Heart right ventricle (tissue), 16 donors: ENCODE measurements around the gene HDAC10. TPM values are rescaled to one million over a fixed set of nuclear protein-coding genes. Genes with fewer than 3 reads are reported as not detected.
A peak's percentile ranks its signal among the peaks of the same experiment; 100 is the strongest.
"Not testable (repeated sequence)": the region's sequence is repeated elsewhere in the genome, so short reads cannot be mapped to it uniquely, and the experiment has no call there.

Experiments
- ATAC-seq, 8 donors: fragments of 200-7000 bp; cut with Tn5 transposase; one replicate each; pipeline ENCODE4 v1.9.1; 2020; ENCODE audit warnings: mild to moderate bottlenecking in 8 of 8, moderate library complexity in 8 of 8, moderate number of reproducible peaks in 1 of 8
- DNase-seq, 2 donors: peaks; one replicate each; pipeline ENCODE4 v3.0.0-alpha.2; 2020
- H3K27ac ChIP-seq, 10 donors: fragments of 200-600 bp; sonication (generic) in 2 of 10; one replicate each; pipeline versions ENCODE4 v1.5.0 to v1.8.0; 2020 to 2022; ENCODE audit warnings: mild to moderate bottlenecking in 3 of 10
- H3K27me3 ChIP-seq, 7 donors: fragments of 200-600 bp; one replicate each; pipeline ENCODE4 v1.8.0; 2021 to 2022; ENCODE audit warnings: mild to moderate bottlenecking in 2 of 7
- H3K36me3 ChIP-seq, 9 donors: fragments of 200-600 bp; sonication (generic) in 1 of 9; one replicate each; pipeline versions ENCODE4 v1.5.0 to v1.8.0; 2020 to 2022; ENCODE audit warnings: mild to moderate bottlenecking in 2 of 9
- H3K4me1 ChIP-seq, 9 donors: fragments of 200-600 bp; sonication (generic) in 1 of 9; one replicate each; pipeline versions ENCODE4 v1.5.0 to v1.8.0; 2020 to 2022; ENCODE audit warnings: mild to moderate bottlenecking in 4 of 9
- H3K4me3 ChIP-seq, 10 donors: fragments of 200-600 bp; sonication (generic) in 2 of 10; one replicate each; pipeline versions ENCODE4 v1.5.0 to v1.8.0; 2020 to 2022; ENCODE audit warnings: mild to moderate bottlenecking in 7 of 10, moderate library complexity in 2 of 10
- H3K9me3 ChIP-seq, 11 donors: fragments of 200-600 bp in 10 of 11; sonication (generic) in 2 of 11; one replicate each; pipeline versions ENCODE4 v1.5.0 to v1.8.0; 2013 to 2022; ENCODE audit warnings: mild to moderate bottlenecking in 2 of 11, control low read depth in 1 of 11, moderate library complexity in 1 of 11
- WGBS, 2 donors: extraction: QIAGEN DNeasy Blood & Tissue Kit; methylation state at CpG; one replicate each; pipeline ENCODE4 v1.1.7; 2013; ENCODE audit warnings: inconsistent platforms in 1 of 2; 5-methylcytosine and 5-hydroxymethylcytosine counted together
- intact Hi-C, 10 donors: fragments of 100-400 bp; cut with DNase I; formaldehyde crosslinking; loops; one replicate each; pipeline versions ENCODE4 v1.11.1 to v1.14.2; 2022
- polyA plus RNA-seq, 2 donors: library from polyadenylated mRNA; stranded (reverse); fragments of 200-250 nt; gene quantifications; one replicate each; pipeline ENCODE4 v1.2.3, GENCODE V29; 2013
- total RNA-seq, 10 donors: library from RNA; stranded (reverse); fragmentation: NEBNext Ultra II Directional in 3 of 10; extraction: Animal tissue kit (Norgen Biotek cat#: 25700) in 3 of 10; gene quantifications; one replicate each; pipeline versions ENCODE4 v1.2.1 to v1.2.4, GENCODE V29; 2021 to 2023
- TF ChIP-seq, protein P1 (sequence below), 9 donors: fragments of 200-600 bp; sonication (generic) in 2 of 9; IDR thresholded peaks; one replicate each; pipeline versions ENCODE4 v1.5.0 to v1.8.0; 2021 to 2022; ENCODE audit warnings: antibody characterized with exemption in 9 of 9, mild to moderate bottlenecking in 5 of 9, moderate library complexity in 1 of 9
- donor health status: Arrhythmogenic right ventricular cardiomyopathy.
- donor health status: ischemic (EF 13 %, LVEDD 7.1; RV severe dilation, severe dysfunction).
- donor health status: healthy with polysubstance abuse.
- donor health status: DM: no; HTN: yes; CAD: no.
- donor health status: DM: no; HTN: no; CAD: no.
- donor health status: ischemic (EF 25% LVEDD 6.9; RV normal size, moderate dysfunction).
- donor health status: ischemic (EF 25% LVEDD 5.7; RV mildly dilated, moderate dysfunction).
- donor health status: healthy.
- donor health status: DM: yes; HTN: yes; CAD: no.
- donor health status: Ischemic cardiomyopathy.
- donor health status: ischemic (EF 35%, LVEDD 5.7; RV mildly dilated, moderate dysfunction).
- donor health status: nonischemic (EF 11% LVEDD 7.7; RV severe dilation, severe dysfunction).
- donor health status: DM: yes; HTN: yes; CAD: no.
- donor health status: PGD.
- donor health status: ischemic (EF 29% LVEDD 5.4; RV normal size, mild dysfunction).
- donor health status: nonischemic (EF 23%, LVEDD 6.1; RV moderate dilation, normal function).

HDAC10 gene
- total and polyA plus RNA-seq, 12 donors = 7.1 to 20.3 (median 10.3) TPM

DNA sequence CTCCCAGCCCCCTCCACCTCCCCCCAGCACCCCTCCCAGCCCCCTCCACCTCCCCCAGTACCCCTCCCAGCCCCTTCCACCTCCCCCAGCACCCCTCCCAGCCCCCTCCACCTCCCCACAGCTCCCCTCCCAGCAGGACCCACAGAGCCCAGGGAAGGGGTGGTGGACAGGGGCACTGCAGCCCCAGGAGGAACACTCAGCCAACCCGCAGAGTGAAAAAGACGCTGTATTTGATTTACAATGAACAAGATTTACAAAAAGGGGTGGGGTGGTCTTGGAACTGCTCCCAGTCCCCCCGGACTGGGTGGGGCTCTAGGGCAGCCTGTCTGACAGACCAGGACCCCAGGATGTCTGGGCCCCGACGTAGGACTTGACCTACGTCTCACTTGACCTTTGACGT lies 23.7 kb upstream of the HDAC10 start:
- intact Hi-C loops = loop anchor here in 8 of 10 donors (1.0 to 5.0 kb wide), 6 partner anchors 33 to 68 kb away; partner anchors contain the start of genes DENND6B (in 3 of the 8), PPP6R2 (in 3 of the 8) and PLXNB2 (in 1 of the 8)
- H3K27ac ChIP-seq = peak overlapping the region in 1 of 10 donors; percentile 10
- peaks cover 0 to 54% (median 35%) of the 10 kb centered on the region in 9 donors for H3K36me3 ChIP-seq
- ATAC-seq = no peak
- H3K27me3 ChIP-seq = peaks cover 0 to 30% (median 0%) of the 10 kb centered on the region in 7 donors
- H3K4me3 ChIP-seq = no peak overlapping the region
- DNase-seq = no peak
- H3K9me3 ChIP-seq = no peaks in the 10 kb centered on the region
- H3K4me1 ChIP-seq = peaks cover 13 to 36% (median 29%) of the 10 kb centered on the region in 9 donors
- TF ChIP-seq, protein P1, sequence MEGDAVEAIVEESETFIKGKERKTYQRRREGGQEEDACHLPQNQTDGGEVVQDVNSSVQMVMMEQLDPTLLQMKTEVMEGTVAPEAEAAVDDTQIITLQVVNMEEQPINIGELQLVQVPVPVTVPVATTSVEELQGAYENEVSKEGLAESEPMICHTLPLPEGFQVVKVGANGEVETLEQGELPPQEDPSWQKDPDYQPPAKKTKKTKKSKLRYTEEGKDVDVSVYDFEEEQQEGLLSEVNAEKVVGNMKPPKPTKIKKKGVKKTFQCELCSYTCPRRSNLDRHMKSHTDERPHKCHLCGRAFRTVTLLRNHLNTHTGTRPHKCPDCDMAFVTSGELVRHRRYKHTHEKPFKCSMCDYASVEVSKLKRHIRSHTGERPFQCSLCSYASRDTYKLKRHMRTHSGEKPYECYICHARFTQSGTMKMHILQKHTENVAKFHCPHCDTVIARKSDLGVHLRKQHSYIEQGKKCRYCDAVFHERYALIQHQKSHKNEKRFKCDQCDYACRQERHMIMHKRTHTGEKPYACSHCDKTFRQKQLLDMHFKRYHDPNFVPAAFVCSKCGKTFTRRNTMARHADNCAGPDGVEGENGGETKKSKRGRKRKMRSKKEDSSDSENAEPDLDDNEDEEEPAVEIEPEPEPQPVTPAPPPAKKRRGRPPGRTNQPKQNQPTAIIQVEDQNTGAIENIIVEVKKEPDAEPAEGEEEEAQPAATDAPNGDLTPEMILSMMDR (IDR thresholded peaks at IDR 0.05) = no peak
- WGBS, 2 donors = 69 to 71% methylated on average over 7 of the region's 7 CpGs

DNA sequence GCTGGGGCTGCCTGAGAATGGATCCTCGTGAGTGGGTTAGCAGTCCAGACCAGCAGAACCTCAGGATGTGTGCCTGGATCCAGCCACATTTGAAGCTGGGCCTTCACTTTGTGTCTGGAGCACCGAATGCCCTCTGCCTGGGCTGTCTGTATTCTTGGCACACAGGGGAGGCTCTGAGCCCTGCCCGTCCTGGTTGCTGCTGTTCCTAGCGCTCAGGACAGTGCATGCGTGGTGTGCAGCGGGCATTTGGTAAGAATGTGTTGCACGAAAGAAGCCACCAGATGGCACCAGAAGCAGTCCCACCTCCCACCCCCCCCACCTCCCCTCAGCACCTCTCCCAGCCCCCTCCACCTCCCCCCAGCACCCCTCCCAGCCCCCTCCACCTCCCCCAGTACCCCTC lies 23.2 kb upstream of the HDAC10 start:
- peaks cover 0 to 49% (median 31%) of the 10 kb centered on the region in 9 donors for H3K36me3 ChIP-seq
- peak overlapping the region in 2 of 10 donors; percentile 31 to 51 for H3K27ac ChIP-seq
- intact Hi-C loops = loop anchor here in 5 of 10 donors (1.0 to 5.0 kb wide), 4 partner anchors 33 to 68 kb away; partner anchors contain the start of genes PPP6R2 (in 3 of the 5), DENND6B (in 1 of the 5) and PLXNB2 (in 1 of the 5)
- ATAC-seq (peak in 4 of 8 donors; percentile 6 to 40 (median 24)), DNase-seq (peak; percentile 48 to 57)
- H3K4me3 ChIP-seq = no peak overlapping the region
- no peaks in the 10 kb centered on the region for H3K9me3 ChIP-seq
- peaks cover 14 to 41% (median 34%) of the 10 kb centered on the region in 9 donors for H3K4me1 ChIP-seq
- WGBS, 2 donors = 26 to 29% methylated on average over 7 of the region's 7 CpGs
- H3K27me3 ChIP-seq = peaks cover 0 to 34% (median 0%) of the 10 kb centered on the region in 7 donors
- TF ChIP-seq, protein P1 (IDR thresholded peaks at IDR 0.05) = peak; percentile 5 to 52 (median 20)

DNA sequence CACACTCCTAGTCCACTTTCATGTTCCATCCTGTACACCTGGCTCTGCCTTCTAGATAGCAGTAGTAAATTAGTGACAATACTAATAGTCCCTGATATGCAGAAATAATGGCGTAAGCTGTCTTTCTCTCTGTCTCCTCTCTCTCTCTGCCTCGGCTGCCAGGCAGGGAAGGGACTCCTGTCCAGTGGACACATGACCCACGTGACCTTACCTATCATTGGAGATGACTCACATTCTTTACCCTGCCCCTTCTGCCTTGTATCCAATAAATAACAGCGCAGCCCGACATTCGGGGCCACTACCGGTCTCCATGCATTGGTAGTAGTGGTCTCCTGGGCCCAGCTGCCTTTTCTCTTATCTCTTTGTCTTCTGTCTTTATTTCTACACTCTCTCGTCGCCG lies 22.7 kb upstream of the HDAC10 start:
- 73 to 86% methylated on average over 10 of the region's 10 CpGs for WGBS, 2 donors
- Histone ChIP-seq H3K36me3 (peaks cover 0 to 44% (median 25%) of the 10 kb centered on the region in 9 donors), H3K27ac (peak overlapping the region in 2 of 10 donors; percentile 31 to 51), H3K4me1 (peaks cover 14 to 46% (median 36%) of the 10 kb centered on the region in 9 donors), H3K27me3 (peaks cover 0 to 40% (median 0%) of the 10 kb centered on the region in 7 donors)
- not testable (repeated sequence) for ATAC-seq, H3K9me3 ChIP-seq, H3K4me3 ChIP-seq, DNase-seq
- intact Hi-C loops = loop anchor here in 5 of 10 donors (1.0 to 5.0 kb wide), 4 partner anchors 34 to 69 kb away; partner anchors contain the start of genes PPP6R2 (in 3 of the 5), DENND6B (in 1 of the 5) and PLXNB2 (in 1 of the 5)

DNA sequence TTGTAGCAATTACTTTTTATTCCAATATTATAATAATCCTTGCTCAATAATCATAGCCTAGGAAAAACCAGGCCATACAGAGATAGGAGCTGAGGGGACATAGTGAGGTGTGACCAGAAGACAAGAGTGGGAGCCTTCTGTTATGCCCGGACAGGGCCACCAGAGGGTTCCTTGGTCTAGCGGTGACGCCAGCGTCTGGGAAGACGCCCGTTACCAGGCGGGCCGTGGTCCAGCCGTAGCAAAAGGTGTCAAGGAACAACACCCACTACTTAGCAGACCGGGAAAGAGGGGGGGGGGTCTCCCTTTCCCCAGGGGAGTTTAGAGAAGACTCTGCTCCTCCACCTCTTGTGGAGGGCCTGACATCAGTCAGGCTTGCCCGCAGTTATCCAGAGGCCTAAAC lies 22.3 kb upstream of the HDAC10 start:
- Histone ChIP-seq H3K4me1 (peaks cover 14 to 50% (median 39%) of the 10 kb centered on the region in 9 donors), H3K27me3 (peaks cover 0 to 44% (median 0%) of the 10 kb centered on the region in 7 donors), H3K36me3 (peaks cover 0 to 40% (median 22%) of the 10 kb centered on the region in 9 donors)
- DNase-seq, ATAC-seq, H3K9me3 ChIP-seq, H3K27ac ChIP-seq, H3K4me3 ChIP-seq: not testable (repeated sequence)
- intact Hi-C loops = loop anchor here in 3 of 10 donors (5.0 kb wide), 2 partner anchors 34 to 69 kb away; partner anchors contain the start of genes PPP6R2 (in 3 of the 3) and PLXNB2 (in 1 of the 3)
- TF ChIP-seq, protein P1 (IDR thresholded peaks at IDR 0.05) = peak in 2 of 9 donors; percentile 11 to 21
- 50 to 61% methylated on average over 11 of the region's 11 CpGs for WGBS, 2 donors
